GM18526 (cell line): ENCODE data around the gene DFFB.

Experiments used
- POLR2A ChIP-seq: IDR thresholded peaks from 3 replicates; pipeline ENCODE4 v1.6.1; 2011; ENCODE audit not compliant: insufficient read length; ENCODE audit errors: extremely low read depth

DFFB gene

GRCh38 chr1:3895279-3895950, 38.1 kb downstream of the DFFB start:
- TF ChIP-seq POLR2A = no peak

GRCh38 chr1:3895951-3896325, 38.7 kb downstream of the DFFB start:
- TF ChIP-seq POLR2A = no peak

DNA sequence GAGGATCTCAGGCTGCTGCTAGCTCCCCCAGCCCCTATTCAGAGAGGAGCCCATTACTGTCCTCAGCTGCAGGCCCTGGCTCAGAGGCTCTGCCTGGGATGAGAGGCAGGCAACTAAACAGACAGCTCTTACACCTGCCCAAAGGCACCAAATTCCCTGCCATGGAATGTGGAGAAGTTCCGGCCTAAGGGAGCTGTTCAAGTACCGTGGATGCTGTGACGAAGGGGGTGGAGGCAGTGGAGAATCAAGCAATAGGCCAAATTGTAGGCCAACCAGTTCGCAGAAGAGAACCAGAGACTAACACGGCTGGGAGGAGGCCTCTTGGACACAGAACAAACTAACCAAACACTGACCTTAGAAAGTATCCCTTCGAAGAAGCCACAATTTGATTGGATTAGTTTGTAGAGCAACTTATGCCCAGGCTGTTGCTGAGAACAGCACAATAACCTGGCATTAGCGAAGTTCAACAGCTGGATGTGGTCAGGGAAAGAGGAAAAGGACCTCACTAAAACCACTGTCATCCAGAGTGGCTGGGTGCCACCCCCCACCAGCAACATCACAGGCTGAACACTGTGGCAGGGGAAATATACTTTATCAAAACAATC, 39.2 kb downstream of the DFFB start:
- TF ChIP-seq POLR2A = no peak

- TF ChIP-seq POLR2A = no peak
These were observed 41.1 kb downstream of the DFFB start for GRCh38 chr1:3898475-3898735.

GRCh38 chr1:3898994-3899753, 41.9 kb downstream of the DFFB start:
- no peak for TF ChIP-seq POLR2A

DNA sequence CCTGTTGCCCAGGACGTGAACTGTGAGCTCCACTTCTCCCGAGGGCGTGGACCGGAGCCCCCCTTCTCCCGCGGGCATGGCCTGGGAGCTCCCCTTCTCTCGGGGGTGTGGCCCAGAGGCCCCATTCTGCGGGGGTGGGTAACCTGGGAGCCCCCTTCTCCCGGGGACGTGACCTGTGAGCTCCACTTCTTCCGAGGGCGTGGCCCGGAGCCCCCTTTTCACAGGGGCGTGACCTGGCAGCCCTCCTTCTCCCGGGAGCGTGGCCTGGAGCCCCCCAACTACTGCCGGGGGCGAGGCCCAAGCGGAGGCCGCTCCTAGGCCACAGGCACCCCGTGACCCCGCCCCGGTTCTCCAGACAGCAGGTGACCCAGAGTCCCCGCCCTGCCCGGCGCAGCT, 42.5 kb downstream of the DFFB start:
- TF ChIP-seq POLR2A = no peak

GRCh38 chr1:3900150-3900968, 43.1 kb downstream of the DFFB start, which contains the start of gene C1orf174:
TSS of gene C1orf174 (minus strand) at chr1:3900272. CDS start at chr1:3900186, 86 bp downstream.
- TF ChIP-seq POLR2A = peak; percentile 58

GRCh38 chr1:3900969-3901529, 43.8 kb downstream of the DFFB start:
- TF ChIP-seq POLR2A = peak; percentile 40

DNA sequence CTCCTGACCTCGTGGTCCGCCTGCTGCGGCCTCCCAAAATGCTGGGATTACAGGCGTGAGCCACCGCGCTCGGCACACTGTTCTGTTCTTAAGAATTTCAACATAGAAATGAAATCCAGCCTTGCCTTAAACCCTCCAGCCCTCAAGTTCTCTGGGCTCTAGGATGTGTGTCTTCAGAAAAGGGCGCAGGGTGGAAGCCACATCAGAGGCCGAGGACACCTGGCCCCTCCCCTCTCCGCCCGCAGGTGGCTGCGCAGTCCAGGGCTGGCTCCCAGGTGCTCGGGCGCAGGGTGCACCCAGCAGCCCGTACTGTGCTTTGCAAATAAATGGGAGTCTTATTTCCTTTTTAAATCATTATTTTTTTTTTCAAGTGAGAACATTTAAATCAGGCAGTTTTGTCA, 44.8 kb downstream of the DFFB start:
- TF ChIP-seq POLR2A = no peak

- no peak for TF ChIP-seq POLR2A
These were observed 45.4 kb downstream of the DFFB start for GRCh38 chr1:3902571-3903091.

DNA sequence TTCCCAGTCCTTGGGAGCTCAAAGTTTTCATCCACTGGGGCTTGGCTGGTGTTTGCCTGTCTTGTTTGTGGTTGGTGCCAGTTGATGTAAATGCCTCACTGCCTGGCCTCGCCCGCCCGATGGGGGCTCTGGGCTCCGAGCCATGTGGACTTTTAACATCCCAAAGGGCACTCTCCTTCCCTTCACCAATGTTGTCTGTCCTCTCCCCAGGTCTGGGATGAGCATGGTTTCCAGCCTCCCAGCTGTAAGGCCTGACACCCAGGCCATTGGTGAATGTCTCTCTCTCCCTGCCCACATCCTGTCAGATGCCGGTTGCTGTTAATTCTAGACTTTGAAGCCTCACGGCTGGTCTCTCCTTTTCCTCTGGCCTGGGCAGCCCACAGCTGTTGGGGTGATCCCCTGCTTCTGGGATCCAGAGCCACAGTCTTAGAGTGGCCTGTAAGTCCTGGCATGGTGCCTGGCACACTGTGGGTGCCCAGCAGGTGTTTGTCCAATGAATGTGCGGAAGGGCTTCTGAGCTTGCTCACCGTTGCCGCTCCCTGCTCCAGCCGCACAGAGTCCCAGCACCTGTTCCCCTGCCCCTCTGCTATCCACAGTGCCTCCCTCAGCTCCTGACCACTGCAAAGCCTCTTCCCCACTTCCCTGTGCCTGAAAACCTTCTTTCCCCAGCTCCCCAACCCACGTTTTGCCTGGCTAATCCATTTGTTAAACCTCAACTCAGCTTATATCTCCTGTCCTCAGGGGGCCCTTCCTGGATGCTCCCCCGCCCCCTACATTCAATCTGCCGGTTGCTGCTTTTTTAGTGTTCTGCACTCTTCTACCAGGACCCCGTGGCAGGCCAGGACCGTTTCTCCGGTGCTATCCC, 46.1 kb downstream of the DFFB start:
- no peak for TF ChIP-seq POLR2A

GRCh38 chr1:3904006-3904842, 46.9 kb downstream of the DFFB start:
- TF ChIP-seq POLR2A = no peak

DNA sequence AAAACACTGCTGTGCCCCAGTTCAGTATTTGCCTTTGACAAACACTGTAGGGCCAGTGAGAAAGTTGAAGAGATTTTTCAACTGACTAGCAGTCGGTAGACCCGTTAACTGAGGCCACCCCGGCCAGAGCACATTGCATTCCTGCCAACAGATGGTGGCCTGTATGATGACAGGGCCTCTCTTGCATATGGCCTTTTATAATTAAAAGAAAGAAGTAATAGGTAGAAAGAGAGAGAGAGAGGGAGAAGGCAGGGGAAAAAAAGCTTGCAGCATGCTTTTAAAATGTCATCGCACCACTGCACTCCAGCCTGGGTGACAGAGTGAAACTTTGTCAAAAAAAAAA, 47.5 kb downstream of the DFFB start:
- no peak for TF ChIP-seq POLR2A
